ENCODE results near the gene DDOST. TPM values are rescaled to one million over a fixed set of nuclear protein-coding genes. Genes with fewer than 3 reads are reported as not detected.

Gene DDOST
- total and polyA plus RNA-seq, 10 of the 15 experiments (the other 5 are each of a cell fraction or from before 2014, with no cell fraction given) = 100 to 274 (median 201) TPM

DNA sequence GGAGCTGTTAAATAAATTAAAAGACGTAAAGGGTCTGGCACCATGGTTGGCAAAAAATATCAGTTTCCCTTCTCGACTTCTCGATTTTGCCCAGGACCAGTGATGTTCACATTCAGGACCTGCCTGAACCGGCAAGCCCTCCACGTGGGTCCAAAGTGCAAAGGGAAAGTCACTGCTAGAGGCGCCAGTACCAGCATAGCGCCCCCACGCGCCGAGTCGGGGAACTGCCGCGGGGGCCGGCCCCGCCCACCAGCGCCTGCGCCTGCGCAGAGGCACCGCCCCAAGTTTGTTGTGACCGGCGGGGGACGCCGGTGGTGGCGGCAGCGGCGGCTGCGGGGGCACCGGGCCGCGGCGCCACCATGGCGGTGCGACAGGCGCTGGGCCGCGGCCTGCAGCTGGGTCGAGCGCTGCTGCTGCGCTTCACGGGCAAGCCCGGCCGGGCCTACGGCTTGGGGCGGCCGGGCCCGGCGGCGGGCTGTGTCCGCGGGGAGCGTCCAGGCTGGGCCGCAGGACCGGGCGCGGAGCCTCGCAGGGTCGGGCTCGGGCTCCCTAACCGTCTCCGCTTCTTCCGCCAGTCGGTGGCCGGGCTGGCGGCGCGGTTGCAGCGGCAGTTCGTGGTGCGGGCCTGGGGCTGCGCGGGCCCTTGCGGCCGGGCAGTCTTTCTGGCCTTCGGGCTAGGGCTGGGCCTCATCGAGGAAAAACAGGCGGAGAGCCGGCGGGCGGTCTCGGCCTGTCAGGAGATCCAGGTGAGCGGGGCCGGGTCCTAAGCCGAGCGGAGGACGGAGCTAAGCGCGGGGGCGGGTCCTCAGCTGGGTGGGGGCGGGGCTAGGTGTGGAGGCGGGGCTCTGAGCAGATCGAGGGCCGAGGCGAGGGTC lies 27.7 kb downstream of the DDOST start, which contains the start of gene PINK1 (continued):
- TF ChIP-seq CREM (IDR thresholded peaks at IDR 0.05; ENCODE audit: low read depth) (no peak), SRF (IDR thresholded peaks at IDR 0.05; ENCODE audit: low read depth in 2 of 2, low read length in 2 of 2) (no peak), ETV6 (conservative IDR thresholded peaks at IDR 0.05 in 1 of 2, IDR thresholded peaks at IDR 0.05 in 1 of 2; ENCODE audit: borderline replicate concordance in 1 of 2, low read depth in 1 of 2) (no peak), RUNX3 (IDR thresholded peaks at IDR 0.05; ENCODE audit: low read length) (no peak; the same call in 1 of the 2 replicates), NR2C2 (IDR thresholded peaks at IDR 0.05; ENCODE audit: borderline replicate concordance, control insufficient read depth, insufficient read length, low read depth) (no peak), MTA2 (IDR thresholded peaks at IDR 0.05; ENCODE audit: low read depth) (no peak), SREBF2 (IDR thresholded peaks at IDR 0.05; ENCODE audit: low read length) (no peak), STAT3 (IDR thresholded peaks at IDR 0.05; ENCODE audit: low read depth, low read length) (no peak), STAT1 (conservative IDR thresholded peaks at IDR 0.05) (peak; percentile 28; the same call in 1 of the 2 replicates), PAX8 (IDR thresholded peaks at IDR 0.05) (no peak), MEF2A (IDR thresholded peaks at IDR 0.05; ENCODE audit: insufficient read depth, low read depth, low read length) (no peak), MXI1 (IDR thresholded peaks at IDR 0.05; ENCODE audit: low read depth, low read length) (no peak), HDAC2 (IDR thresholded peaks at IDR 0.05) (no peak), CREB1 (IDR thresholded peaks at IDR 0.05; ENCODE audit: low read depth) (no peak), POLR2AphosphoS5 (IDR thresholded peaks at IDR 0.05; ENCODE audit: low read length) (no peak), NFXL1 (IDR thresholded peaks at IDR 0.05; ENCODE audit: borderline replicate concordance) (0 out of 2 replicates have a peak, but pooled peaks have one; percentile 28), POLR2A (IDR thresholded peaks at IDR 0.05; ENCODE audit: low read depth, low read length) (peak; percentile 49; the same call in 1 of the 2 replicates), WRNIP1 (IDR thresholded peaks at IDR 0.05; ENCODE audit: borderline replicate concordance, low read depth, low read length) (no peak)
- TF ChIP-seq, protein P1, sequence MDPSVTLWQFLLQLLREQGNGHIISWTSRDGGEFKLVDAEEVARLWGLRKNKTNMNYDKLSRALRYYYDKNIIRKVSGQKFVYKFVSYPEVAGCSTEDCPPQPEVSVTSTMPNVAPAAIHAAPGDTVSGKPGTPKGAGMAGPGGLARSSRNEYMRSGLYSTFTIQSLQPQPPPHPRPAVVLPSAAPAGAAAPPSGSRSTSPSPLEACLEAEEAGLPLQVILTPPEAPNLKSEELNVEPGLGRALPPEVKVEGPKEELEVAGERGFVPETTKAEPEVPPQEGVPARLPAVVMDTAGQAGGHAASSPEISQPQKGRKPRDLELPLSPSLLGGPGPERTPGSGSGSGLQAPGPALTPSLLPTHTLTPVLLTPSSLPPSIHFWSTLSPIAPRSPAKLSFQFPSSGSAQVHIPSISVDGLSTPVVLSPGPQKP (IDR thresholded peaks at IDR 0.05; ENCODE audit: low read depth, low read length) = no peak
- TF ChIP-seq, protein P2, sequence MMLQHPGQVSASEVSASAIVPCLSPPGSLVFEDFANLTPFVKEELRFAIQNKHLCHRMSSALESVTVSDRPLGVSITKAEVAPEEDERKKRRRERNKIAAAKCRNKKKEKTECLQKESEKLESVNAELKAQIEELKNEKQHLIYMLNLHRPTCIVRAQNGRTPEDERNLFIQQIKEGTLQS (IDR thresholded peaks at IDR 0.05; ENCODE audit: borderline replicate concordance, extremely low read depth, low read depth, low read length) = peak; percentile 56; the same call in 1 of the 2 replicates
- TF ChIP-seq, protein P3, sequence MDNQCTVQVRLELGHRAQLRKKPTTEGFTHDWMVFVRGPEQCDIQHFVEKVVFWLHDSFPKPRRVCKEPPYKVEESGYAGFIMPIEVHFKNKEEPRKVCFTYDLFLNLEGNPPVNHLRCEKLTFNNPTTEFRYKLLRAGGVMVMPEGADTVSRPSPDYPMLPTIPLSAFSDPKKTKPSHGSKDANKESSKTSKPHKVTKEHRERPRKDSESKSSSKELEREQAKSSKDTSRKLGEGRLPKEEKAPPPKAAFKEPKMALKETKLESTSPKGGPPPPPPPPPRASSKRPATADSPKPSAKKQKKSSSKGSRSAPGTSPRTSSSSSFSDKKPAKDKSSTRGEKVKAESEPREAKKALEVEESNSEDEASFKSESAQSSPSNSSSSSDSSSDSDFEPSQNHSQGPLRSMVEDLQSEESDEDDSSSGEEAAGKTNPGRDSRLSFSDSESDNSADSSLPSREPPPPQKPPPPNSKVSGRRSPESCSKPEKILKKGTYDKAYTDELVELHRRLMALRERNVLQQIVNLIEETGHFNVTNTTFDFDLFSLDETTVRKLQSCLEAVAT (IDR thresholded peaks at IDR 0.05) = no peak
- TF ChIP-seq, protein P4, sequence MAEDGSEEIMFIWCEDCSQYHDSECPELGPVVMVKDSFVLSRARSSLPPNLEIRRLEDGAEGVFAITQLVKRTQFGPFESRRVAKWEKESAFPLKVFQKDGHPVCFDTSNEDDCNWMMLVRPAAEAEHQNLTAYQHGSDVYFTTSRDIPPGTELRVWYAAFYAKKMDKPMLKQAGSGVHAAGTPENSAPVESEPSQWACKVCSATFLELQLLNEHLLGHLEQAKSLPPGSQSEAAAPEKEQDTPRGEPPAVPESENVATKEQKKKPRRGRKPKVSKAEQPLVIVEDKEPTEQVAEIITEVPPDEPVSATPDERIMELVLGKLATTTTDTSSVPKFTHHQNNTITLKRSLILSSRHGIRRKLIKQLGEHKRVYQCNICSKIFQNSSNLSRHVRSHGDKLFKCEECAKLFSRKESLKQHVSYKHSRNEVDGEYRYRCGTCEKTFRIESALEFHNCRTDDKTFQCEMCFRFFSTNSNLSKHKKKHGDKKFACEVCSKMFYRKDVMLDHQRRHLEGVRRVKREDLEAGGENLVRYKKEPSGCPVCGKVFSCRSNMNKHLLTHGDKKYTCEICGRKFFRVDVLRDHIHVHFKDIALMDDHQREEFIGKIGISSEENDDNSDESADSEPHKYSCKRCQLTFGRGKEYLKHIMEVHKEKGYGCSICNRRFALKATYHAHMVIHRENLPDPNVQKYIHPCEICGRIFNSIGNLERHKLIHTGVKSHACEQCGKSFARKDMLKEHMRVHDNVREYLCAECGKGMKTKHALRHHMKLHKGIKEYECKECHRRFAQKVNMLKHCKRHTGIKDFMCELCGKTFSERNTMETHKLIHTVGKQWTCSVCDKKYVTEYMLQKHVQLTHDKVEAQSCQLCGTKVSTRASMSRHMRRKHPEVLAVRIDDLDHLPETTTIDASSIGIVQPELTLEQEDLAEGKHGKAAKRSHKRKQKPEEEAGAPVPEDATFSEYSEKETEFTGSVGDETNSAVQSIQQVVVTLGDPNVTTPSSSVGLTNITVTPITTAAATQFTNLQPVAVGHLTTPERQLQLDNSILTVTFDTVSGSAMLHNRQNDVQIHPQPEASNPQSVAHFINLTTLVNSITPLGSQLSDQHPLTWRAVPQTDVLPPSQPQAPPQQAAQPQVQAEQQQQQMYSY (CRISPR knock-in tag; IDR thresholded peaks at IDR 0.05) = no peak
- TF ChIP-seq, protein P5, sequence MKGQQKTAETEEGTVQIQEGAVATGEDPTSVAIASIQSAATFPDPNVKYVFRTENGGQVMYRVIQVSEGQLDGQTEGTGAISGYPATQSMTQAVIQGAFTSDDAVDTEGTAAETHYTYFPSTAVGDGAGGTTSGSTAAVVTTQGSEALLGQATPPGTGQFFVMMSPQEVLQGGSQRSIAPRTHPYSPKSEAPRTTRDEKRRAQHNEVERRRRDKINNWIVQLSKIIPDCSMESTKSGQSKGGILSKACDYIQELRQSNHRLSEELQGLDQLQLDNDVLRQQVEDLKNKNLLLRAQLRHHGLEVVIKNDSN (IDR thresholded peaks at IDR 0.05; ENCODE audit: borderline replicate concordance, extremely low read length, insufficient read depth, low read depth, low read length) = no peak
